AG04449 (cell line): ENCODE results near the gene PDZD2.

Source experiments
- CTCF ChIA-PET: fragments of 350-600 bp; formaldehyde crosslinking; extraction: SDS; loops from one replicate; lab custom pipeline; 2021; ENCODE audit warnings: antibody characterized with exemption; lab: Yijun Ruan, JAX
- POLR2A ChIA-PET: fragments of 400-600, 350-600 bp; formaldehyde crosslinking; extraction: SDS; loops from one replicate; lab custom pipeline; 2020; ENCODE audit warnings: antibody characterized with exemption, inconsistent platforms; lab: Yijun Ruan, JAX
- DNase-seq: peaks from one replicate; pipeline ENCODE4 v3.0.0-alpha.2; 2010; ENCODE audit warnings: low read depth, low spot score
- H3K4me3 ChIP-seq: 2 replicates; pipeline ENCODE4 v1.5.1; 2011; ENCODE audit warnings: low read depth, mild to moderate bottlenecking, control low read depth, low read length
- TF ChIP-seq, protein P1 (sequence below): IDR thresholded peaks from one replicate; pipeline ENCODE4 v1.5.1; 2011; ENCODE audit warnings: mild to moderate bottlenecking, moderate library complexity, low read length, control low read depth, inconsistent platforms; ENCODE audit not compliant: insufficient read depth; ENCODE audit errors: missing control alignments

The PDZD2 gene

DNA sequence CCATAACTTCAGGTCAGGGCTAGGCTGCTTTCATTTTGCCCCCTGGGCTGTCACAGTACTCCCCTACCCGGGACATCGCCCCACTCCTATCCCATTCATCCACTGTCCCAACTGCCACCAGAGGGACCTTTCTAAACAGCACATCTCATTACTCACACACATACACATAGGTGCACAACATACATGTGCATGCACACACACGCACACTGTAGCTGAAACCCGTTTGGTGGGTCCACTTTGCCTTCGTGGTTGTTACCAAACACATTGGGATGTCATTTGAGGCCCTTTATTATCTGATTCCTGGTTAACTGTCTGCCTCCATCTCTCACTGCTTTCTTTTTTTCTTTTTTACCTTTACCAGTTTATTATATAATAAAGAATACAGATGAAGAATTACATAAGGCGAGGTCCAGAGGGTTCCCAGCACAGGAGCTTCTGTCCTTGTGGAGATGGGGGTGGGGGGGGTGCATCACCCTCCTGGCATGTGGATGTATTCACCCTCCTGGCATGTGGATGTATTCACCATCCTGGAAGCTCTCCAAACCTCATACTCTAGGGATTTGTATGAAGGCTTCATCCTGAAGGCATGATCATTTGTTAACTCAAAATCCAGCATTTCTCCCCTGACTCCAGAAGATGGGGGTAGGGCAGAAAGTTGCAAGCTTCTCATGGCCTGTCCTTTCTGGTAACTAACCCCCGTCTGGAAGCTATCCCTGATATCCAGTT, 349.2 kb downstream of the PDZD2 start:
- ChIA-PET CTCF (no interaction called here), POLR2A (interaction anchor here (0.6 kb wide), 2 partner anchors 40 to 370 kb away, joined by 3 to 5 read pairs; no protein-coding TSS in a partner anchor)
- TF ChIP-seq, protein P1, sequence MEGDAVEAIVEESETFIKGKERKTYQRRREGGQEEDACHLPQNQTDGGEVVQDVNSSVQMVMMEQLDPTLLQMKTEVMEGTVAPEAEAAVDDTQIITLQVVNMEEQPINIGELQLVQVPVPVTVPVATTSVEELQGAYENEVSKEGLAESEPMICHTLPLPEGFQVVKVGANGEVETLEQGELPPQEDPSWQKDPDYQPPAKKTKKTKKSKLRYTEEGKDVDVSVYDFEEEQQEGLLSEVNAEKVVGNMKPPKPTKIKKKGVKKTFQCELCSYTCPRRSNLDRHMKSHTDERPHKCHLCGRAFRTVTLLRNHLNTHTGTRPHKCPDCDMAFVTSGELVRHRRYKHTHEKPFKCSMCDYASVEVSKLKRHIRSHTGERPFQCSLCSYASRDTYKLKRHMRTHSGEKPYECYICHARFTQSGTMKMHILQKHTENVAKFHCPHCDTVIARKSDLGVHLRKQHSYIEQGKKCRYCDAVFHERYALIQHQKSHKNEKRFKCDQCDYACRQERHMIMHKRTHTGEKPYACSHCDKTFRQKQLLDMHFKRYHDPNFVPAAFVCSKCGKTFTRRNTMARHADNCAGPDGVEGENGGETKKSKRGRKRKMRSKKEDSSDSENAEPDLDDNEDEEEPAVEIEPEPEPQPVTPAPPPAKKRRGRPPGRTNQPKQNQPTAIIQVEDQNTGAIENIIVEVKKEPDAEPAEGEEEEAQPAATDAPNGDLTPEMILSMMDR: no peak
- peak; percentile 81 for DNase-seq
- no peak overlapping the region for H3K4me3 ChIP-seq

DNA sequence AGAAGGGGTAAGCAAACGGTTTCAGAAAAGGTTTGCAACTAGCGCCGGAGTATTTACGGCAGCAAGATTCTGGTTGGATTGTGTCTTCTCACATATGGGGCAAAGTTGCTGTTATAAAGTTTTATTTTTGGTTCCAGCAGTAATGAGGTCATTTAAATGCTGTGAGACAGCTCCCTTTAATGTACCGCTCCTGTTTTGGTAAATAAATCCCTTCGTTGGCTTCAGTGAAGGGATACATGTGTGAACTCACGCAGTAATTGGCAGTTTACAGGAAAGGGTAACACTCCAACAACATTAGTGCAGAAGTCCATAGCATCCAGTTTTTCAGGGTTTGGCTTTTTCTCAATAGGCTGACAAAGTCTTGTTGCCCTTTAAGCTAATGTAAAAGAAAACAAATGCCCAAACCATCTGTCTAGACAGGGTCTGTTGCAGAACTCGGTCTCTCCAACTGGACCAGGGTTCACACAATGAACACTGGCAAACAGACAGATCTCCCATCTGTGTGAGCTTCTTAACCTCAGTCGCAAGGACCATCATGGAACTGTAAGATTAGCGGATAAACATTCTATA, 351.2 kb downstream of the PDZD2 start:
- POLR2A ChIA-PET: no interaction called here
- TF ChIP-seq, protein P1: no peak
- CTCF ChIA-PET: no interaction called here
- DNase-seq: no peak
- no peak overlapping the region for H3K4me3 ChIP-seq

- DNase-seq: no peak
- POLR2A ChIA-PET: no interaction called here
- CTCF ChIA-PET: no interaction called here
- H3K4me3 ChIP-seq: no peak overlapping the region
- TF ChIP-seq, protein P1: no peak
Measured at GRCh38 chr5:31990701-31991110, 351.8 kb downstream of the PDZD2 start.

DNA sequence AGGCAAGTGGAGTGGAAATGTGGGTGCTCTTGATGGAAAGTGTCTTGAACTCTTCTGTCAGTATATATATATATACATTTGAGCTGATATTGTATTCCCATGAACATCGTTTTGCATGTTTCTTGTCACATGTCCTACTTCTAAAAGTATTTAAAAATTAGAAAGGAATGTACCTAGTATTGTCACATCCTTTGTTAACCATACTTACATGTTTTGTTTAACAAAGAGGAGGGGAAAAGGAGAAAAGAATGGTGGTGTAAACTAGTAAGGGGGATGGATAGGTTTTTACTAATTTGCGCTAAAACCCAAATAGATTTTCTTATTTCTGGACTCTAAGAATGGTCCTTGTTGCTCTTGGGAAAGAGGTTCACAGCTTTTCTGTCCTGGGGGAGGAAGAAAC, 353.4 kb downstream of the PDZD2 start:
- CTCF ChIA-PET: no interaction called here
- POLR2A ChIA-PET: no interaction called here
- H3K4me3 ChIP-seq: no peak overlapping the region
- TF ChIP-seq, protein P1: no peak
- DNase-seq: no peak

DNA sequence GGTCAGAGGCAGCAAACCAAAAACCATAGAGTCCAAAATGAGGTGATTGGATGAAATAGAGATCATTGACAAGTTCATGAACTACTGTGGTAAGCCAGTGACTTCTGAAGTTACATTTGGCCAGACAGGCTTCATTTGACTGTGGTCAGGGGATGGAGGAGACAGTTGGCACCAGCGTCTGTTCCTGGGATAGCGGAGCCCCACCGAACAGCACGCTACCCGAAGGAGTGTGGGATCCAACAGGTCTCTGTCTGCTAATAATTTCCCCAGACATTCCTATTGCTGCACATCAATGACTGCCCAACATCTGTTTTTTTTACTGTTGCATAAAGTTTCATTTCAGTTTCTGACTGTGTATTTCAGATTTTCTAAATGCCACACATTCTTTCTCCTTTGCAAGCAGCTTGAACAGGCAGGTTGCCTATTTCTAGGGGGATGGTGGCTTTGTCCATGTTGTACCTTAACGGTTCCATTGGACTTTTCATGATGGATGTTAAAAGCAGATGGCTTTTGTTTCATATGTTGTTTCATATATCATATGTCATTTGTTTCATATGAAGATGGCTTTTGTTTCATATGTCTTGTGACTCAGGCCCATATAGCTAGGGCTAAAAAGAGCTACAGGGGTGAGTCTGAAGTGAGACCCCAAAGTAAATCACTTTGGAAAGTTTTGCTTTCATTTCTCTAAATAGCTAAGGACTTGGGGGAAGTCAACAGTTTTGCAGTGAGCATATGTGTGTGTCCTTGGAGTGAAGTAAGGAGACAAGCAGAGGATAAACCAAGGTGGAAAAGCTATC, 354.4 kb downstream of the PDZD2 start:
- ChIA-PET POLR2A (no interaction called here), CTCF (interaction anchor here (0.7 to 1.0 kb wide), 2 partner anchors 84 to 100 kb away, joined by 3 read pairs; no protein-coding TSS in a partner anchor)
- DNase-seq: peak; percentile 38

GRCh38 chr5:31995006-31995405, 356.1 kb downstream of the PDZD2 start:
- CTCF ChIA-PET: no interaction called here
- POLR2A ChIA-PET: no interaction called here
- DNase-seq: no peak
- TF ChIP-seq, protein P1: no peak
- H3K4me3 ChIP-seq: no peak overlapping the region

More for the DNA sequence above, 354.4 kb downstream of the PDZD2 start:
- H3K4me3 ChIP-seq: no peak overlapping the region
- TF ChIP-seq, protein P1: no peak
